K562 (cell line): Measurements from ENCODE around the gene NLRP12. TPM values are rescaled to one million over a fixed set of nuclear protein-coding genes. Genes with fewer than 3 reads are reported as not detected.

ENCODE experiments used
- BRD4 ChIP-seq: fragments of 200-600 bp; sonication (generic); IDR thresholded peaks from 2 replicates; pipeline ENCODE4 v1.6.1; 2017; ENCODE audit warnings: inconsistent platforms
- CHD7 ChIP-seq: fragments of 200-600 bp; sonication (generic); IDR thresholded peaks from one replicate; pipeline ENCODE4 v1.6.1; 2012; ENCODE audit warnings: mild to moderate bottlenecking, low read depth, low read length, inconsistent platforms
- KDM4B ChIP-seq, 2 experiments: fragments of 450-650 bp in 1 of 2; sonication (generic) in 1 of 2; IDR thresholded peaks; 2 replicates each; pipeline ENCODE4 v1.6.1; 2016 to 2017; ENCODE audit warnings: borderline replicate concordance in 2 of 2, antibody characterized with exemption in 1 of 2, low read depth in 1 of 2, mild to moderate bottlenecking in 1 of 2
- MAFG ChIP-seq: fragments of 450-650 bp; conservative IDR thresholded peaks from 2 replicates; pipeline ENCODE4 v1.6.1; 2016; ENCODE audit warnings: missing genetic modification characterization, missing compliant biosample characterization
- RBM14 ChIP-seq: fragments of 200-400 bp; formaldehyde crosslinking; IDR thresholded peaks from 2 replicates; pipeline ENCODE4 v1.6.1; 2018; ENCODE audit warnings: low read depth, mild to moderate bottlenecking, low read length, moderate library complexity, borderline replicate concordance; ENCODE audit not compliant: insufficient read depth
- SREBF2 ChIP-seq: sonication (generic); formaldehyde crosslinking; IDR thresholded peaks from 2 replicates; pipeline ENCODE4 v1.4.0; 2020; ENCODE audit warnings: mild to moderate bottlenecking, missing genetic modification reagents
- TCF7 ChIP-seq: sonication (generic); IDR thresholded peaks from 2 replicates; pipeline ENCODE4 v1.6.1; 2016; ENCODE audit warnings: antibody characterized with exemption, borderline replicate concordance
- USF2 ChIP-seq: sonication (generic); formaldehyde crosslinking; IDR thresholded peaks from 2 replicates; pipeline ENCODE4 v1.5.0; 2020; ENCODE audit warnings: missing genetic modification reagents
- ZNF274 ChIP-seq: IDR thresholded peaks from 2 replicates; pipeline ENCODE4 v1.6.1; 2011; ENCODE audit warnings: low read depth, mild to moderate bottlenecking, low read length, moderate library complexity, borderline replicate concordance
- ZNF316 ChIP-seq: fragments of 450-650 bp; IDR thresholded peaks from 2 replicates; pipeline ENCODE4 v1.6.1; 2016
- ZNF584 ChIP-seq: fragments of 200-800 bp; sonication (Bioruptor generic); IDR thresholded peaks from 2 replicates; pipeline ENCODE4 v1.6.1; 2016; ENCODE audit warnings: low read depth, mild to moderate bottlenecking, missing genetic modification characterization, missing compliant biosample characterization
- polyA plus RNA-seq, 8 experiments: library from polyadenylated mRNA; depleted of rRNA in 4 of 8; stranded (reverse) in 5 of 8; unstranded in 3 of 8; fragments of >200 nt; fragmentation: Nextera tagmentation in 2 of 8; fragmentation: Illumina TruSeq in 1 of 8; extraction: Ambion mirVana in 2 of 8; extraction: Trizol in 1 of 8; gene quantifications; 2 replicates each; pipeline versions ENCODE4 v1.2.1 to v1.2.3, GENCODE V29; 2011 to 2014; ENCODE audit warnings: inconsistent platforms in 1 of 8, missing spikeins in 1 of 8
- total RNA-seq, 7 experiments: library from RNA; depleted of rRNA in 6 of 7; stranded (reverse); fragments of >200 nt in 6 of 7; fragmentation: Illumina TruSeq in 2 of 7; extraction: Trizol in 2 of 7; gene quantifications; 2 replicates each; pipeline versions ENCODE4 v1.2.1 to v1.2.3, GENCODE V29; 2011 to 2021; ENCODE audit warnings: low replicate concordance in 1 of 7
- TF ChIP-seq, protein P1 (sequence below): fragments of 250-450 bp; sonication (Bioruptor Pico); IDR thresholded peaks from 2 replicates; pipeline ENCODE4 v1.8.0; 2022; ENCODE audit warnings: moderate library complexity, mild to moderate bottlenecking, inconsistent platforms

Gene NLRP12
- total and polyA plus RNA-seq, 9 of the 15 experiments (the other 6 are each of a cell fraction or from before 2014, with no cell fraction given) = not detected

GRCh38 chr19:53867225-53868090, 43.3 kb upstream of the NLRP12 start, which contains the start of gene MYADM (continued):
- TF ChIP-seq USF2 (CRISPR knock-in tag) (no peak), ZNF274 (no peak), SREBF2 (no peak), MAFG (tag) (no peak), BRD4 (no peak), ZNF584 (CRISPR knock-in tag) (no peak), RBM14 (no peak), CHD7 (no peak), TCF7 (no peak), KDM4B (IDR thresholded peaks at IDR 0.05; ENCODE audit: borderline replicate concordance in 2 of 2, low read depth in 1 of 2) (no peak), ZNF316 (no peak)
- TF ChIP-seq, protein P1, sequence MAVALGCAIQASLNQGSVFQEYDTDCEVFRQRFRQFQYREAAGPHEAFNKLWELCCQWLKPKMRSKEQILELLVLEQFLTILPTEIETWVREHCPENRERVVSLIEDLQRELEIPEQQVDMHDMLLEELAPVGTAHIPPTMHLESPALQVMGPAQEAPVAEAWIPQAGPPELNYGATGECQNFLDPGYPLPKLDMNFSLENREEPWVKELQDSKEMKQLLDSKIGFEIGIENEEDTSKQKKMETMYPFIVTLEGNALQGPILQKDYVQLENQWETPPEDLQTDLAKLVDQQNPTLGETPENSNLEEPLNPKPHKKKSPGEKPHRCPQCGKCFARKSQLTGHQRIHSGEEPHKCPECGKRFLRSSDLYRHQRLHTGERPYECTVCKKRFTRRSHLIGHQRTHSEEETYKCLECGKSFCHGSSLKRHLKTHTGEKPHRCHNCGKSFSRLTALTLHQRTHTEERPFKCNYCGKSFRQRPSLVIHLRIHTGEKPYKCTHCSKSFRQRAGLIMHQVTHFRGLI = no peak
